NCI-H446 (cell line): ENCODE results near the gene SHROOM2.
"Not testable (repeated sequence)": the region's sequence is repeated elsewhere in the genome, so short reads cannot be mapped to it uniquely, and the experiment has no call there.

Experiments used
- DNase-seq, 2 experiments: peaks; one replicate each; lab custom pipeline; 2025; lab: John Stamatoyannopoulos, UW

Gene SHROOM2

GRCh38 chrX:9829308-9830267, 43.4 kb downstream of the SHROOM2 start:
- no peak for DNase-seq

GRCh38 chrX:9832811-9833210, 46.6 kb downstream of the SHROOM2 start:
- no peak for DNase-seq

- no peak for DNase-seq
These were observed 49.5 kb downstream of the SHROOM2 start for GRCh38 chrX:9835585-9836210.

- DNase-seq, result no peak
These were observed 56.3 kb downstream of the SHROOM2 start for GRCh38 chrX:9842541-9842940.

GRCh38 chrX:9844936-9845577, 58.8 kb downstream of the SHROOM2 start:
- no peak for DNase-seq

- DNase-seq, result no peak
These were observed 59.3 kb downstream of the SHROOM2 start for GRCh38 chrX:9845578-9845952.

- DNase-seq, result no peak
These were observed 60.4 kb downstream of the SHROOM2 start for GRCh38 chrX:9846631-9847030.

- no peak for DNase-seq
These were observed 60.8 kb downstream of the SHROOM2 start for GRCh38 chrX:9847071-9847470.

GRCh38 chrX:9848718-9849479, 62.7 kb downstream of the SHROOM2 start:
- DNase-seq, result no peak

- no peak for DNase-seq
These were observed 65.7 kb downstream of the SHROOM2 start for GRCh38 chrX:9851890-9852289.

- no peak for DNase-seq
These were observed 67.1 kb downstream of the SHROOM2 start for GRCh38 chrX:9853307-9853706.

- no peak for DNase-seq
These were observed 69.5 kb downstream of the SHROOM2 start for GRCh38 chrX:9855561-9856283.

- DNase-seq, result no peak
These were observed 70.4 kb downstream of the SHROOM2 start for GRCh38 chrX:9856588-9856987.

GRCh38 chrX:9857575-9858474, 71.6 kb downstream of the SHROOM2 start:
- no peak for DNase-seq

- not testable (repeated sequence) for DNase-seq
These were observed 72.5 kb downstream of the SHROOM2 start for GRCh38 chrX:9858684-9859083.

GRCh38 chrX:9859711-9860555, 73.7 kb downstream of the SHROOM2 start:
- DNase-seq, result no peak

GRCh38 chrX:9860826-9861225, 74.6 kb downstream of the SHROOM2 start:
- no peak for DNase-seq

GRCh38 chrX:9861711-9862110, 75.5 kb downstream of the SHROOM2 start:
- no peak for DNase-seq

GRCh38 chrX:9862525-9862924, 76.3 kb downstream of the SHROOM2 start:
- DNase-seq, result no peak
